ENCODE results near the gene MBTPS1. TPM values are rescaled to one million over a fixed set of nuclear protein-coding genes. Genes with fewer than 3 reads are reported as not detected.

MBTPS1 gene
- total RNA-seq, 4 donors from 2014 or later: 85.1 to 122 (median 105) TPM

- TF ChIP-seq CTCF (IDR thresholded peaks at IDR 0.05; ENCODE audit: low read depth): no peak
Measured at GRCh38 chr16:84093120-84093878, 23.4 kb downstream of the MBTPS1 start.

- no peak for TF ChIP-seq CTCF (IDR thresholded peaks at IDR 0.05; ENCODE audit: low read depth)
Measured at GRCh38 chr16:84091460-84091859, 25.3 kb downstream of the MBTPS1 start.

GRCh38 chr16:84090211-84090610 is 26.5 kb downstream of the MBTPS1 start:
- no peak for TF ChIP-seq CTCF (IDR thresholded peaks at IDR 0.05; ENCODE audit: low read depth)

GRCh38 chr16:84088695-84089395 is 27.9 kb downstream of the MBTPS1 start:
- TF ChIP-seq CTCF (IDR thresholded peaks at IDR 0.05; ENCODE audit: low read depth): no peak

- TF ChIP-seq CTCF (IDR thresholded peaks at IDR 0.05; ENCODE audit: low read depth): no peak
Measured at GRCh38 chr16:84087466-84088151, 29.1 kb downstream of the MBTPS1 start.

- no peak for TF ChIP-seq CTCF (IDR thresholded peaks at IDR 0.05; ENCODE audit: low read depth)
Measured at GRCh38 chr16:84087001-84087400, 29.7 kb downstream of the MBTPS1 start.

- no peak for TF ChIP-seq CTCF (IDR thresholded peaks at IDR 0.05; ENCODE audit: low read depth)
Measured at GRCh38 chr16:84086341-84086740, 30.4 kb downstream of the MBTPS1 start.
